GM23248 (cell line): Measurements from ENCODE around the gene C9orf57. TPM values are rescaled to one million over a fixed set of nuclear protein-coding genes. Genes with fewer than 3 reads are reported as not detected.

Source experiments
- DNase-seq: peaks from one replicate; pipeline ENCODE4 v3.0.0-alpha.2; 2015
- H2AFZ ChIP-seq: fragments of 200-600 bp; sonication (generic); 2 replicates; pipeline ENCODE4 v1.6.1; 2016; ENCODE audit warnings: antibody characterized with exemption
- H3F3A ChIP-seq: fragments of 200-600 bp; sonication (generic); 2 replicates; pipeline ENCODE4 v1.6.1; 2016; ENCODE audit warnings: mild to moderate bottlenecking, antibody characterized with exemption, mixed run types; ENCODE audit not compliant: insufficient read depth
- H3K27ac ChIP-seq: fragments of 200-600 bp; sonication (generic); 2 replicates; pipeline ENCODE4 v1.5.1; 2016; ENCODE audit warnings: mild to moderate bottlenecking
- H3K27me3 ChIP-seq: fragments of 200-600 bp; sonication (generic); replicated peaks from 2 replicates; pipeline ENCODE4 v1.6.1; 2016; ENCODE audit warnings: mild to moderate bottlenecking; ENCODE audit not compliant: insufficient read depth
- H3K36me3 ChIP-seq: fragments of 200-600 bp; sonication (generic); 2 replicates; pipeline ENCODE4 v1.6.1; 2016; ENCODE audit warnings: low read depth, mild to moderate bottlenecking
- H3K4me1 ChIP-seq: fragments of 200-600 bp; sonication (generic); 2 replicates; pipeline ENCODE4 v1.6.1; 2016; ENCODE audit warnings: mild to moderate bottlenecking; ENCODE audit not compliant: insufficient read depth
- H3K4me2 ChIP-seq: fragments of 200-600 bp; sonication (generic); one replicate; pipeline ENCODE4 v1.6.1; 2016; ENCODE audit warnings: mild to moderate bottlenecking; ENCODE audit not compliant: unreplicated experiment
- H3K4me3 ChIP-seq: fragments of 200-600 bp; sonication (generic); 2 replicates; pipeline ENCODE4 v1.5.1; 2016; ENCODE audit warnings: mild to moderate bottlenecking
- H3K79me2 ChIP-seq: fragments of 200-600 bp; sonication (generic); 2 replicates; pipeline ENCODE4 v1.6.1; 2016; ENCODE audit warnings: mild to moderate bottlenecking; ENCODE audit not compliant: insufficient read depth
- H3K9ac ChIP-seq: fragments of 200-600 bp; sonication (generic); 2 replicates; pipeline ENCODE4 v1.6.1; 2016; ENCODE audit warnings: mild to moderate bottlenecking
- H3K9me2 ChIP-seq: fragments of 200-600 bp; sonication (generic); 2 replicates; pipeline ENCODE4 v1.6.1; 2016; ENCODE audit warnings: mixed run types, mild to moderate bottlenecking, moderate library complexity; ENCODE audit not compliant: insufficient read depth
- H3K9me3 ChIP-seq: fragments of 200-600 bp; sonication (generic); one replicate; pipeline ENCODE4 v1.6.1; 2017; ENCODE audit warnings: low read depth
- H4K20me1 ChIP-seq: fragments of 200-600 bp; sonication (generic); 2 replicates; pipeline ENCODE4 v1.6.0; 2016; ENCODE audit not compliant: insufficient read depth
- EZH2 ChIP-seq: fragments of 200-600 bp; sonication (generic); IDR thresholded peaks from 2 replicates; pipeline ENCODE4 v1.6.1; 2018; ENCODE audit warnings: antibody characterized with exemption, mild to moderate bottlenecking; ENCODE audit not compliant: insufficient read depth, poor library complexity, severe bottlenecking
- EZH2phosphoT487 ChIP-seq: fragments of 200-600 bp; sonication (generic); IDR thresholded peaks from 2 replicates; pipeline ENCODE4 v1.6.1; 2018; ENCODE audit warnings: antibody characterized with exemption, moderate library complexity, mild to moderate bottlenecking, low read depth; ENCODE audit not compliant: insufficient read depth
- WGBS, 2 experiments: methylation state at CpG; one replicate each; pipeline ENCODE4 v1.1.6; 2015 to 2017; ENCODE audit warnings: low lambda C conversion rate in 2 of 2, low coverage in 1 of 2; ENCODE audit errors: missing lambda C conversion rate in 2 of 2; 5-methylcytosine and 5-hydroxymethylcytosine counted together
- in situ Hi-C: fragments of 300-500 bp; cut with MboI; formaldehyde crosslinking; loops from 2 replicates; pipeline ENCODE4 v1.15.0; 2020
- polyA plus RNA-seq: library from polyadenylated mRNA; unstranded; fragments of >200 nt; fragmentation: Nextera tagmentation; extraction: Ambion mirVana; gene quantifications from 2 replicates; pipeline ENCODE4 v1.2.1, GENCODE V29; 2016
- total RNA-seq: library from RNA; depleted of rRNA; stranded (reverse); fragments of >200 nt; shearing (Covaris generic); gene quantifications from 2 replicates; pipeline ENCODE4 v1.2.3, GENCODE V29; 2014

Gene C9orf57
- total and polyA plus RNA-seq, 2 experiments from 2014 or later = not detected

- in situ Hi-C loops = loop anchor here (25.0 kb wide), 1 partner anchor 1138 kb away; no protein-coding TSS in a partner anchor
- Histone ChIP-seq H3K36me3 (no peaks in the 10 kb centered on the region), H3K79me2 (no peaks in the 10 kb centered on the region), H3K4me2 (no peak overlapping the region), H2AFZ (no peak overlapping the region), H3K27ac (no peak overlapping the region), H3K9me2 (no peaks in the 10 kb centered on the region), H3K9ac (no peak overlapping the region), H3F3A (no peaks in the 10 kb centered on the region), H3K27me3 (peaks cover 15% of the 10 kb centered on the region), H3K4me3 (no peak overlapping the region), H4K20me1 (no peaks in the 10 kb centered on the region), H3K9me3 (no peaks in the 10 kb centered on the region), H3K4me1 (no peaks in the 10 kb centered on the region)
- 69 to 73% methylated on average over 10 of the region's 10 CpGs for WGBS, 2 experiments
- DNase-seq = no peak
- TF ChIP-seq EZH2phosphoT487 (no peak), EZH2 (no peak)
These were observed 11.6 kb downstream of the C9orf57 start for GRCh38 chr9:72048850-72049249.

- Histone ChIP-seq H3K9ac (no peak overlapping the region), H3K79me2 (no peaks in the 10 kb centered on the region), H4K20me1 (no peaks in the 10 kb centered on the region), H2AFZ (no peak overlapping the region), H3K9me2 (no peaks in the 10 kb centered on the region), H3F3A (0 out of 2 replicates have a peak, but pooled peaks cover 8% of the 10 kb centered on the region), H3K27me3 (peaks cover 20% of the 10 kb centered on the region), H3K27ac (no peak overlapping the region), H3K4me3 (no peak overlapping the region), H3K4me1 (0 out of 2 replicates have a peak, but pooled peaks cover 4% of the 10 kb centered on the region), H3K36me3 (no peaks in the 10 kb centered on the region), H3K9me3 (no peaks in the 10 kb centered on the region), H3K4me2 (no peak overlapping the region)
- no peak for DNase-seq
- in situ Hi-C loops = loop anchor here (25.0 kb wide), 1 partner anchor 1140 kb away; no protein-coding TSS in a partner anchor
- 62 to 69% methylated on average over 8 of the region's 8 CpGs for WGBS, 2 experiments
- TF ChIP-seq EZH2phosphoT487 = no peak
- no peak for TF ChIP-seq EZH2
These were observed 13.6 kb downstream of the C9orf57 start for GRCh38 chr9:72046630-72047456.

- Histone ChIP-seq H3K4me2 (no peak overlapping the region), H3K79me2 (no peaks in the 10 kb centered on the region), H4K20me1 (no peaks in the 10 kb centered on the region), H3K27me3 (peaks cover 20% of the 10 kb centered on the region), H3K4me1 (0 out of 2 replicates have a peak, but pooled peaks cover 4% of the 10 kb centered on the region), H3K9ac (no peak overlapping the region), H3K4me3 (no peak overlapping the region), H3K9me3 (no peaks in the 10 kb centered on the region), H3F3A (peaks cover 15% of the 10 kb centered on the region; the same call in 1 of the 2 replicates), H3K27ac (no peak overlapping the region), H3K36me3 (no peaks in the 10 kb centered on the region), H2AFZ (no peak overlapping the region), H3K9me2 (no peaks in the 10 kb centered on the region)
- 80 to 86% methylated on average over 4 of the region's 4 CpGs for WGBS, 2 experiments
- TF ChIP-seq EZH2phosphoT487 (no peak), EZH2 (no peak)
- DNase-seq = no peak
- in situ Hi-C loops = loop anchor here (5.0 to 25.0 kb wide), 2 partner anchors 228 to 1143 kb away; no protein-coding TSS in a partner anchor
These were observed 16.3 kb downstream of the C9orf57 start for GRCh38 chr9:72044095-72044494.

GRCh38 chr9:72043576-72043975 lies 16.8 kb downstream of the C9orf57 start:
- in situ Hi-C loops = loop anchor here (5.0 to 25.0 kb wide), 2 partner anchors 229 to 1144 kb away; no protein-coding TSS in a partner anchor
- H3K4me3 ChIP-seq = no peak overlapping the region
- H3K9me2 ChIP-seq = no peaks in the 10 kb centered on the region
- no peak for DNase-seq
- H2AFZ ChIP-seq = no peak overlapping the region
- peaks cover 20% of the 10 kb centered on the region for H3K27me3 ChIP-seq
- TF ChIP-seq EZH2phosphoT487 = no peak
- TF ChIP-seq EZH2 = no peak
- no peak overlapping the region for H3K4me2 ChIP-seq
- WGBS, 2 experiments = 86 to 90% methylated on average over 2 of the region's 2 CpGs
- H3K9ac ChIP-seq = no peak overlapping the region
- H3F3A ChIP-seq = peaks cover 15% of the 10 kb centered on the region; the same call in 1 of the 2 replicates
- H3K36me3 ChIP-seq = no peaks in the 10 kb centered on the region
- no peaks in the 10 kb centered on the region for H3K9me3 ChIP-seq
- no peak overlapping the region for H3K27ac ChIP-seq
- no peaks in the 10 kb centered on the region for H3K79me2 ChIP-seq
- 0 out of 2 replicates have a peak, but pooled peaks cover 4% of the 10 kb centered on the region for H3K4me1 ChIP-seq
- no peaks in the 10 kb centered on the region for H4K20me1 ChIP-seq
